ENCODE results near the gene CHD3. TPM values are rescaled to one million over a fixed set of nuclear protein-coding genes. Genes with fewer than 3 reads are reported as not detected.
A peak's percentile ranks its signal among the peaks of the same experiment; 100 is the strongest.

CHD3 gene
- total and polyA plus RNA-seq, 2 of the 13 experiments (the other 11 are each of a cell fraction or from before 2014, with no cell fraction given): 2.7 to 3.7 TPM

- TF ChIP-seq ZFP36L2 (CRISPR knock-in tag; IDR thresholded peaks at IDR 0.05): no peak
- TF ChIP-seq NFIB (CRISPR knock-in tag; IDR thresholded peaks at IDR 0.05; ENCODE audit: borderline replicate concordance): no peak
- no peak for TF ChIP-seq RELA (CRISPR knock-in tag; IDR thresholded peaks at IDR 0.05)
- TF ChIP-seq, protein P1, sequence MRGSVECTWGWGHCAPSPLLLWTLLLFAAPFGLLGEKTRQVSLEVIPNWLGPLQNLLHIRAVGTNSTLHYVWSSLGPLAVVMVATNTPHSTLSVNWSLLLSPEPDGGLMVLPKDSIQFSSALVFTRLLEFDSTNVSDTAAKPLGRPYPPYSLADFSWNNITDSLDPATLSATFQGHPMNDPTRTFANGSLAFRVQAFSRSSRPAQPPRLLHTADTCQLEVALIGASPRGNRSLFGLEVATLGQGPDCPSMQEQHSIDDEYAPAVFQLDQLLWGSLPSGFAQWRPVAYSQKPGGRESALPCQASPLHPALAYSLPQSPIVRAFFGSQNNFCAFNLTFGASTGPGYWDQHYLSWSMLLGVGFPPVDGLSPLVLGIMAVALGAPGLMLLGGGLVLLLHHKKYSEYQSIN (CRISPR knock-in tag; IDR thresholded peaks at IDR 0.05; ENCODE audit: borderline replicate concordance): no peak
- TF ChIP-seq TOPORS (CRISPR knock-in tag; IDR thresholded peaks at IDR 0.05): peak; percentile 84
- TF ChIP-seq ZNF552 (CRISPR knock-in tag; IDR thresholded peaks at IDR 0.05; ENCODE audit: borderline replicate concordance): peak; percentile 87; the same call in 1 of the 2 replicates
- no peak for TF ChIP-seq PRPF4 (IDR thresholded peaks at IDR 0.05; ENCODE audit: low read depth, low read length, poor library complexity, severe bottlenecking)
- TF ChIP-seq ZNF549 (CRISPR knock-in tag; IDR thresholded peaks at IDR 0.05): no peak
- TF ChIP-seq PBX2 (CRISPR knock-in tag; IDR thresholded peaks at IDR 0.05): no peak
- TF ChIP-seq BRD4 (CRISPR knock-in tag; IDR thresholded peaks at IDR 0.05): no peak; the same call in 1 of the 2 replicates
- TF ChIP-seq ZNF24 (IDR thresholded peaks at IDR 0.05): no peak
- TF ChIP-seq MEIS1 (CRISPR knock-in tag; IDR thresholded peaks at IDR 0.05; ENCODE audit: borderline replicate concordance): no peak; the same call in 1 of the 2 replicates
- peak; percentile 59; the same call in 1 of the 2 replicates for TF ChIP-seq ZNF367 (CRISPR knock-in tag; IDR thresholded peaks at IDR 0.05; ENCODE audit: borderline replicate concordance)
- TF ChIP-seq ZNF564 (CRISPR knock-in tag; IDR thresholded peaks at IDR 0.05): peak; percentile 81
- TF ChIP-seq ZFP1 (CRISPR knock-in tag; IDR thresholded peaks at IDR 0.05): no peak
- TF ChIP-seq U2AF2 (IDR thresholded peaks at IDR 0.05; ENCODE audit: low read depth, low read length): no peak
- TF ChIP-seq ZSCAN21 (CRISPR knock-in tag; IDR thresholded peaks at IDR 0.05; ENCODE audit: borderline replicate concordance): peak; percentile 89; the same call in 1 of the 2 replicates
- TF ChIP-seq SSRP1 (CRISPR knock-in tag; IDR thresholded peaks at IDR 0.05): no peak
- TF ChIP-seq KDM4B (CRISPR knock-in tag; IDR thresholded peaks at IDR 0.05): no peak
- TF ChIP-seq ZNF737 (CRISPR knock-in tag; IDR thresholded peaks at IDR 0.05; ENCODE audit: borderline replicate concordance): 0 out of 2 replicates have a peak, but pooled peaks have one; percentile 70
- no peak; the same call in 1 of the 2 replicates for TF ChIP-seq HDAC1 (CRISPR knock-in tag; IDR thresholded peaks at IDR 0.05)
- TF ChIP-seq ZNF232 (CRISPR knock-in tag; IDR thresholded peaks at IDR 0.05; ENCODE audit: borderline replicate concordance): peak; percentile 85
- TF ChIP-seq ZNF136 (CRISPR knock-in tag; IDR thresholded peaks at IDR 0.05; ENCODE audit: low read depth): no peak
- no peak for TF ChIP-seq ZKSCAN8 (CRISPR knock-in tag; IDR thresholded peaks at IDR 0.05; ENCODE audit: borderline replicate concordance)
Measured at GRCh38 chr17:7915611-7916384, 27.2 kb downstream of the CHD3 start, which contains the start of gene RNF227 (continued).
